Right ventricle myocardium superior (tissue), 1 donor: ENCODE measurements around the gene FBXO46. TPM values are rescaled to one million over a fixed set of nuclear protein-coding genes. Genes with fewer than 3 reads are reported as not detected.

Experiments used
- ATAC-seq: fragments of 200-7000 bp; cut with Tn5 transposase; one replicate; pipeline ENCODE4 v1.9.1; 2020; ENCODE audit warnings: mild to moderate bottlenecking; ENCODE audit not compliant: poor library complexity
- DNase-seq: peaks from one replicate; pipeline ENCODE4 v3.0.0-alpha.2; 2020
- intact Hi-C: fragments of 100-400 bp; cut with DNase I; formaldehyde crosslinking; loops from one replicate; pipeline ENCODE4 v1.11.2; 2022
- microRNA-seq: library from miRNA; unstranded; fragments of <30 nt; microRNA quantifications from one replicate; pipeline ENCODE4 v1.2.0, GENCODE V29; 2020
- total RNA-seq: library from RNA; stranded (reverse); fragmentation: NEBNext Ultra II Directional; extraction: Animal tissue kit (Norgen Biotek cat#: 25700); gene quantifications from one replicate; pipeline ENCODE4 v1.2.1, GENCODE V29; 2021
- donor health status: DM: no; HTN: yes; CAD: no; lungs with severe emphysema.

Gene FBXO46
- total RNA-seq, 1 donor from 2014 or later = 14.5 TPM

DNA sequence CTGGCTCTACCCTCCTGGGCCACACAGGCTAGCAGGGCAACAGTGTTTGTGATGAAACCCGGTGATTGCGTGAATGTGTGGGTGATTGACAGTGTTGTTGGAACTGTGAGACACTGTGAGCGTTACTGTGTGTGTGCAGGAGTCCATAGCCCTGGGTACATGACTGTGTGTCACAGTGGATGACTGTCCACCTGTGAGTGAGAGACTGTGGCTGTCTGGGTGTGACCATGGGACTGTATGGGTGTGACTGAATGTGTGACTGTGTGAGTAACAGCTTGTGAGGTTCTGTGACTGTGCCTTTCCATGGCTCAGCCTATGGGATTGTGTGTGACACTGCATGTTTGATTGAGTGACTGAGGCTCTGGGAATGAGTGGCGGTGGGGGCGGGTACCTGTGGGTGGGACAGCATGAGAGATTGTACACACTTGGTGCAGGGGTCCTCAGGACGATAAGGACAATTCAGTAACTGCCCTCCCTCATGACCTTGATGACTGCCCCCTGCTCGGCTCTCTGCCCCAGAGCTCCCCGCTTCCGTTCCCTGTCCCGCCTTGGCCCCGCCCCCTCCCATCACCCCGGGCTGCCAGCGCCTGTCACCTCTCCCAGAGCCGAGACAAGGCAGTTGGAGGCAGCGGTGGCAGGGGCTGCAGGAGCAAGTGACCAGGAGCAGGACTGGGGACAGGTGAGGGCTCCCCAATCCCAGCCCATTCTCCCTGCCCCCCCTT lies 62.9 kb downstream of the FBXO46 start, which contains the start of gene GIPR:
GIPR (plus strand) TSS at position 602 of the 722 bp plus-strand sequence. CDS start 1,300 bp downstream, outside the sequence.
- peak; percentile 70 for DNase-seq
- peak; percentile 81 for ATAC-seq
- intact Hi-C loops = no loop called here

DNA sequence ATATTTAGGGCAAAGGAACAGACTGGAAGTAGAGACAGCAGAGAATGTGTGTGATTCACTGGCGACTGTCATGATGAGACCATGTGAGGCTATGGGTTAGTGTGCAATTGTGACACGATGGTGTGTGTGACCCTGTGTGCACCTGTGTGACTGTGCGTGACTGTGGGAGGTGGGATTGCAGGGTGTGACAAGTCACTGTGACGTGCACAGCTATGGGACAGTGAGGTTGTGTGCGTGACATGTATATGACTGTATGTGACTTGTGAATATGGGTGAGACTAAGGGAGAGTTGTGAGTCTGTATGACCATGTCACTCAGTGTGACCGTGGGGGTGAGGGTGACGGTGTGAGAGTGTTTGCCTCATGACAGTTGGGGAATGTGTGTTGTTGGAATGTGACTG lies 66.1 kb downstream of the FBXO46 start:
- DNase-seq = no peak
- no peak for ATAC-seq
- intact Hi-C loops = no loop called here

DNA sequence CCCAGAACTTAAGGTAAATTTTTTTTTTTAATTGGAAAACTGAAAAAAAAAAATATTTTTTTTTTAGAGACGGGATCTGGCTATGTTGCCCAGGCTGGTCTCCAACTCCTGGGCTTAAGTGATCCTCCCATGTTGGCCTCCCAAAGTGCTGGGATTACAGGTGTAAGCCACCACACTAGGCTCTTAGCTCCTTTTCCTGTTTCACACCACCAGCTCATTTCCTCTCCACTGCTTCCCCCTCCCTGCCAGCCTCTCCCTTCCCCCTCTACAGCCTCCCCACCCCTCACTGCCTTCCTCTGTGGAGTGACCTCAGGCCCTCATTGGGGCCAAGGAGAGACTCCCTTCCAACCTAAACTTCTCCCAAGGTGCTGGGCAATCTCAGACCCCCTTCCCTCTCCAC lies 66.9 kb downstream of the FBXO46 start:
- no peak for ATAC-seq
- intact Hi-C loops = no loop called here

GRCh38 chr19:45660636-45661035 lies 70.1 kb downstream of the FBXO46 start:
- no peak for ATAC-seq
- intact Hi-C loops = no loop called here

More for the DNA sequence above, 66.9 kb downstream of the FBXO46 start:
- no peak for DNase-seq

More at GRCh38 chr19:45660636-45661035, 70.1 kb downstream of the FBXO46 start:
- no peak for DNase-seq

Small RNA genes lying within 50 kb of the gene (microRNA-seq; reads per million reads assigned to microRNA genes)
- gene MIR642A (not detected), gene MIR642B (not detected)

Other genes starting within 250 kb of the FBXO46 start
- gene RTN2, start 233.8 kb downstream of the FBXO46 start, total RNA-seq = 29.9 TPM
- 0.75 TPM for gene PPM1N, start 232.5 kb downstream of the FBXO46 start, total RNA-seq
- gene VASP, start 223.4 kb downstream of the FBXO46 start, total RNA-seq = 42.9 TPM
- gene OPA3, start 146.1 kb downstream of the FBXO46 start, total RNA-seq = 22.8 TPM
- 5.3 TPM for gene GPR4, start 128.7 kb downstream of the FBXO46 start, total RNA-seq
- 30.6 TPM for gene EML2, start 91.5 kb downstream of the FBXO46 start, total RNA-seq
- 3.8 TPM for gene GIPR, start 62.7 kb downstream of the FBXO46 start, total RNA-seq
- gene SNRPD2, start 38.9 kb downstream of the FBXO46 start, total RNA-seq = 251 TPM
- gene QPCTL, start 38.2 kb downstream of the FBXO46 start, total RNA-seq = 1.6 TPM
- gene MEIOSIN, start 2.5 kb upstream of the FBXO46 start, total RNA-seq = not detected
- gene SIX5, start 38.4 kb upstream of the FBXO46 start, total RNA-seq = 22.0 TPM
- 237 TPM for gene DMPK, start 51.6 kb upstream of the FBXO46 start, total RNA-seq
- 57.2 TPM for gene DMWD, start 61.9 kb upstream of the FBXO46 start, total RNA-seq
- gene RSPH6A, start 84.4 kb upstream of the FBXO46 start, total RNA-seq = 0.08 TPM
- gene SYMPK, start 132.3 kb upstream of the FBXO46 start, total RNA-seq = 29.6 TPM
- not detected for gene FOXA3, start 133.4 kb upstream of the FBXO46 start, total RNA-seq
- 20.0 TPM for gene IRF2BP1, start 155.2 kb upstream of the FBXO46 start, total RNA-seq
- gene MYPOP, start 171.7 kb upstream of the FBXO46 start, total RNA-seq = 15.2 TPM
- not detected for gene NANOS2, start 183.9 kb upstream of the FBXO46 start, total RNA-seq
- 3.7 TPM for gene NOVA2, start 243.0 kb upstream of the FBXO46 start, total RNA-seq